ENCODE data around the gene DPPA2. TPM values are rescaled to one million over a fixed set of nuclear protein-coding genes. Genes with fewer than 3 reads are reported as not detected.

The DPPA2 gene
- total RNA-seq, 3 donors from 2014 or later: not detected

DNA sequence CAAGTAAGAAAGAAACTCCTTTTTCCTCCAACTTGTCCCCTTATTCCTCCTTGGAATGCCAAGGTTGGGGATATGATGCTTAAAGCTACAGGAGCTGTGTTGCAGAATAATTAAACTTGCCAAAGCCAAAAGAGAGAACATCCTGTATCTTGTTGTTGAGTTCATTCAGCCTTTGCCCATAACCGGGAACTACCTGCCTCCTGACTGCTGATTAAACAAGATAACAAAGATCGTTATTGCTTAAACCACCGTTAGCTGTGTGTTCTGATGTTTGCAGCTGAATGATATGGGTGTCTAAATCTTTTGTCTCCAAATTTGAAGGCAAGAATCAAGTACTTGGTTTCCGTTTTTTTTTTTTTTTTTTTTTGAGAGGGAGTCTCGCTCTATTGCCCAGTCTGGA, 61.5 kb downstream of the DPPA2 start:
- Histone ChIP-seq H3K36me3 (ENCODE audit: low read depth) (no peaks in the 10 kb centered on the region), H3K4me3 (no peak overlapping the region), H3K9me3 (no peaks in the 10 kb centered on the region), H3K4me1 (ENCODE audit: low read depth) (no peaks in the 10 kb centered on the region)
- TF ChIP-seq, protein P1, sequence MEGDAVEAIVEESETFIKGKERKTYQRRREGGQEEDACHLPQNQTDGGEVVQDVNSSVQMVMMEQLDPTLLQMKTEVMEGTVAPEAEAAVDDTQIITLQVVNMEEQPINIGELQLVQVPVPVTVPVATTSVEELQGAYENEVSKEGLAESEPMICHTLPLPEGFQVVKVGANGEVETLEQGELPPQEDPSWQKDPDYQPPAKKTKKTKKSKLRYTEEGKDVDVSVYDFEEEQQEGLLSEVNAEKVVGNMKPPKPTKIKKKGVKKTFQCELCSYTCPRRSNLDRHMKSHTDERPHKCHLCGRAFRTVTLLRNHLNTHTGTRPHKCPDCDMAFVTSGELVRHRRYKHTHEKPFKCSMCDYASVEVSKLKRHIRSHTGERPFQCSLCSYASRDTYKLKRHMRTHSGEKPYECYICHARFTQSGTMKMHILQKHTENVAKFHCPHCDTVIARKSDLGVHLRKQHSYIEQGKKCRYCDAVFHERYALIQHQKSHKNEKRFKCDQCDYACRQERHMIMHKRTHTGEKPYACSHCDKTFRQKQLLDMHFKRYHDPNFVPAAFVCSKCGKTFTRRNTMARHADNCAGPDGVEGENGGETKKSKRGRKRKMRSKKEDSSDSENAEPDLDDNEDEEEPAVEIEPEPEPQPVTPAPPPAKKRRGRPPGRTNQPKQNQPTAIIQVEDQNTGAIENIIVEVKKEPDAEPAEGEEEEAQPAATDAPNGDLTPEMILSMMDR (IDR thresholded peaks at IDR 0.05): no peak
- no peak for DNase-seq
- no peak for ATAC-seq
- intact Hi-C loops (cut with DNase I, micrococcal nuclease): no loop called here

DNA sequence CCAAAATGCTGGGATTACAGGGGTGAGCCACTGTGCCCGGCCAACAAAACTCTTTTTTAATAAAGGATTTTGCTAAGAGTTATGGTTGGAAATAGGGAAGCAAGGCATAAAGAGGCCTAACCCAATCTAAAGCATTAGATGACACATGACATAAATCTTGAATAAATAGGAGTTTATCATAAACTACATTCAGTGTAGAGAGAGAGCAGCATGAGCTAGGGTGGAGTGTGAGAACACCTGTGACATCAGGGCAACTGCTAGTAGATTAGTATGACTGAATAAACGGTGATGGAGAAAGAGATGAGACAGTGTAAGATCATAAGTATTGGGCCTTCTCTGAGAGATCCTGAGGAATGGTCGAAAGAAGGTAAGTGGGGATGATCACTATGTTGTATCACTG, 63.7 kb downstream of the DPPA2 start:
- TF ChIP-seq, protein P1 (IDR thresholded peaks at IDR 0.05): no peak
- ATAC-seq: no peak
- intact Hi-C loops (cut with DNase I, micrococcal nuclease): no loop called here
- no peaks in the 10 kb centered on the region for H3K4me1 ChIP-seq (ENCODE audit: low read depth)
- DNase-seq: no peak
- no peak overlapping the region for H3K4me3 ChIP-seq
- no peaks in the 10 kb centered on the region for H3K36me3 ChIP-seq (ENCODE audit: low read depth)
- H3K9me3 ChIP-seq: no peaks in the 10 kb centered on the region

Other genes starting within 250 kb of the DPPA2 start
- gene MORC1, start 198.4 kb downstream of the DPPA2 start, total RNA-seq: not detected
- gene C3orf85, start 179.8 kb downstream of the DPPA2 start, total RNA-seq: 10 to 100 TPM; 13.0 to 32.6 (median 13.1) TPM
- not detected for gene DPPA4, start 21.0 kb upstream of the DPPA2 start, total RNA-seq

Data from mucosa of descending colon (tissue), 3 donors.